ENCODE data around the gene PLEKHG3. TPM values are rescaled to one million over a fixed set of nuclear protein-coding genes. Genes with fewer than 3 reads are reported as not detected.

The PLEKHG3 gene
- total and polyA plus RNA-seq, 4 donors = 8.4 to 21.3 (median 14.6) TPM

DNA sequence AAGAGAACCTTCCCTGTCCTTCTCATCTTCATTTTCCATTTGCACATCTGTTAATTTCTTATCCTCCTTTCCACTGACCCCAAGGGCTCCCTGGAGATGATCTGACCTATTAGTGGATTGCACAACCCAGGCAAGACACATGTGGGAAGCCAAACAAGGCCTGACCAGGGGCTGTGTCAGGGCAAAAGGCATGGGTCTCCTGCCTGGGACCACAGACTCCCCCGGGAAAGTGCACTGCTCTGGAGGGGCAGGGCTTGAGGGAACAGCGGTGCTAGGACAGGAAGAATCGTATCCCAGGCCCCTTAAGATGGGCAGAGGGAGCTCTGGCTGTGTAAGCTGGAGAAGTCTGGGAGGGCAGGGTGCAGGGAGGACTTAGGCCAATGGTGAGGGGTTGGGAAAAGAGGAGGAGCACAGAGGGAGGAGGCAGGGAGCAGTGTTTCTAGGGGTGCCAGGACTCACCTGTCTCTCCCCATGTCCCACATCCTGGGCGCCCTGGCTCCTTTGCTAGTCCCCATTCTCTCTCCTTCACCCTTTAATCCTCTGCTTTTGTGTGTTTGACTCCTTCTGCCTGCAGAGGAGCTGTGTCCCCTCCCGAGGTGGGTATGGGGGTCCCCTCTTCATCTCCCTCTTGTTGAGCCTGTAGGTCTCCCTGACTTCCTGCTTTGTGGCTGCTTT lies 25.3 kb downstream of the PLEKHG3 start:
- TF ChIP-seq, protein P1, sequence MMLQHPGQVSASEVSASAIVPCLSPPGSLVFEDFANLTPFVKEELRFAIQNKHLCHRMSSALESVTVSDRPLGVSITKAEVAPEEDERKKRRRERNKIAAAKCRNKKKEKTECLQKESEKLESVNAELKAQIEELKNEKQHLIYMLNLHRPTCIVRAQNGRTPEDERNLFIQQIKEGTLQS (IDR thresholded peaks at IDR 0.05) = no peak
- TF ChIP-seq, protein P2, sequence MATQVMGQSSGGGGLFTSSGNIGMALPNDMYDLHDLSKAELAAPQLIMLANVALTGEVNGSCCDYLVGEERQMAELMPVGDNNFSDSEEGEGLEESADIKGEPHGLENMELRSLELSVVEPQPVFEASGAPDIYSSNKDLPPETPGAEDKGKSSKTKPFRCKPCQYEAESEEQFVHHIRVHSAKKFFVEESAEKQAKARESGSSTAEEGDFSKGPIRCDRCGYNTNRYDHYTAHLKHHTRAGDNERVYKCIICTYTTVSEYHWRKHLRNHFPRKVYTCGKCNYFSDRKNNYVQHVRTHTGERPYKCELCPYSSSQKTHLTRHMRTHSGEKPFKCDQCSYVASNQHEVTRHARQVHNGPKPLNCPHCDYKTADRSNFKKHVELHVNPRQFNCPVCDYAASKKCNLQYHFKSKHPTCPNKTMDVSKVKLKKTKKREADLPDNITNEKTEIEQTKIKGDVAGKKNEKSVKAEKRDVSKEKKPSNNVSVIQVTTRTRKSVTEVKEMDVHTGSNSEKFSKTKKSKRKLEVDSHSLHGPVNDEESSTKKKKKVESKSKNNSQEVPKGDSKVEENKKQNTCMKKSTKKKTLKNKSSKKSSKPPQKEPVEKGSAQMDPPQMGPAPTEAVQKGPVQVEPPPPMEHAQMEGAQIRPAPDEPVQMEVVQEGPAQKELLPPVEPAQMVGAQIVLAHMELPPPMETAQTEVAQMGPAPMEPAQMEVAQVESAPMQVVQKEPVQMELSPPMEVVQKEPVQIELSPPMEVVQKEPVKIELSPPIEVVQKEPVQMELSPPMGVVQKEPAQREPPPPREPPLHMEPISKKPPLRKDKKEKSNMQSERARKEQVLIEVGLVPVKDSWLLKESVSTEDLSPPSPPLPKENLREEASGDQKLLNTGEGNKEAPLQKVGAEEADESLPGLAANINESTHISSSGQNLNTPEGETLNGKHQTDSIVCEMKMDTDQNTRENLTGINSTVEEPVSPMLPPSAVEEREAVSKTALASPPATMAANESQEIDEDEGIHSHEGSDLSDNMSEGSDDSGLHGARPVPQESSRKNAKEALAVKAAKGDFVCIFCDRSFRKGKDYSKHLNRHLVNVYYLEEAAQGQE (IDR thresholded peaks at IDR 0.05) = no peak
- TF ChIP-seq GABPA (IDR thresholded peaks at IDR 0.05 in 1 of 2, conservative IDR thresholded peaks at IDR 0.05 in 1 of 2) (no peak), RXRA (IDR thresholded peaks at IDR 0.05) (no peak), FOXA2 (IDR thresholded peaks at IDR 0.05) (no peak), JUND (IDR thresholded peaks at IDR 0.05) (no peak), YY1 (IDR thresholded peaks at IDR 0.05) (no peak), EGR1 (IDR thresholded peaks at IDR 0.05; ENCODE audit: low read depth in 2 of 2) (no peak), HNF4G (IDR thresholded peaks at IDR 0.05) (no peak), HNF4A (conservative IDR thresholded peaks at IDR 0.05) (no peak), NR2F2 (IDR thresholded peaks at IDR 0.05) (no peak), RAD21 (IDR thresholded peaks at IDR 0.05) (no peak), SP1 (IDR thresholded peaks at IDR 0.05) (no peak), FOXA1 (IDR thresholded peaks at IDR 0.05) (no peak)
- TF ChIP-seq, protein P3, sequence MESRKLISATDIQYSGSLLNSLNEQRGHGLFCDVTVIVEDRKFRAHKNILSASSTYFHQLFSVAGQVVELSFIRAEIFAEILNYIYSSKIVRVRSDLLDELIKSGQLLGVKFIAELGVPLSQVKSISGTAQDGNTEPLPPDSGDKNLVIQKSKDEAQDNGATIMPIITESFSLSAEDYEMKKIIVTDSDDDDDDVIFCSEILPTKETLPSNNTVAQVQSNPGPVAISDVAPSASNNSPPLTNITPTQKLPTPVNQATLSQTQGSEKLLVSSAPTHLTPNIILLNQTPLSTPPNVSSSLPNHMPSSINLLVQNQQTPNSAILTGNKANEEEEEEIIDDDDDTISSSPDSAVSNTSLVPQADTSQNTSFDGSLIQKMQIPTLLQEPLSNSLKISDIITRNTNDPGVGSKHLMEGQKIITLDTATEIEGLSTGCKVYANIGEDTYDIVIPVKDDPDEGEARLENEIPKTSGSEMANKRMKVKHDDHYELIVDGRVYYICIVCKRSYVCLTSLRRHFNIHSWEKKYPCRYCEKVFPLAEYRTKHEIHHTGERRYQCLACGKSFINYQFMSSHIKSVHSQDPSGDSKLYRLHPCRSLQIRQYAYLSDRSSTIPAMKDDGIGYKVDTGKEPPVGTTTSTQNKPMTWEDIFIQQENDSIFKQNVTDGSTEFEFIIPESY (IDR thresholded peaks at IDR 0.05) = no peak
- TF ChIP-seq, protein P4, sequence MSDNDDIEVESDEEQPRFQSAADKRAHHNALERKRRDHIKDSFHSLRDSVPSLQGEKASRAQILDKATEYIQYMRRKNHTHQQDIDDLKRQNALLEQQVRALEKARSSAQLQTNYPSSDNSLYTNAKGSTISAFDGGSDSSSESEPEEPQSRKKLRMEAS (IDR thresholded peaks at IDR 0.05) = no peak
- TF ChIP-seq, protein P5, sequence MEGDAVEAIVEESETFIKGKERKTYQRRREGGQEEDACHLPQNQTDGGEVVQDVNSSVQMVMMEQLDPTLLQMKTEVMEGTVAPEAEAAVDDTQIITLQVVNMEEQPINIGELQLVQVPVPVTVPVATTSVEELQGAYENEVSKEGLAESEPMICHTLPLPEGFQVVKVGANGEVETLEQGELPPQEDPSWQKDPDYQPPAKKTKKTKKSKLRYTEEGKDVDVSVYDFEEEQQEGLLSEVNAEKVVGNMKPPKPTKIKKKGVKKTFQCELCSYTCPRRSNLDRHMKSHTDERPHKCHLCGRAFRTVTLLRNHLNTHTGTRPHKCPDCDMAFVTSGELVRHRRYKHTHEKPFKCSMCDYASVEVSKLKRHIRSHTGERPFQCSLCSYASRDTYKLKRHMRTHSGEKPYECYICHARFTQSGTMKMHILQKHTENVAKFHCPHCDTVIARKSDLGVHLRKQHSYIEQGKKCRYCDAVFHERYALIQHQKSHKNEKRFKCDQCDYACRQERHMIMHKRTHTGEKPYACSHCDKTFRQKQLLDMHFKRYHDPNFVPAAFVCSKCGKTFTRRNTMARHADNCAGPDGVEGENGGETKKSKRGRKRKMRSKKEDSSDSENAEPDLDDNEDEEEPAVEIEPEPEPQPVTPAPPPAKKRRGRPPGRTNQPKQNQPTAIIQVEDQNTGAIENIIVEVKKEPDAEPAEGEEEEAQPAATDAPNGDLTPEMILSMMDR (IDR thresholded peaks at IDR 0.05; ENCODE audit: low read depth, low read length, missing input control) = no peak
- H3K4me1 ChIP-seq (ENCODE audit: control insufficient read depth in 4 of 4, insufficient read depth in 4 of 4, low read length in 3 of 4) = peaks cover 0 to 9% (median 4%) of the 10 kb centered on the region in 4 donors
- H3K27ac ChIP-seq (ENCODE audit: low read depth in 1 of 2, low read length in 2 of 2) = no peak overlapping the region
- WGBS = 74% methylated on average over 5 of the region's 5 CpGs
- H3K4me3 ChIP-seq (ENCODE audit: low read depth in 1 of 3, low read length in 3 of 3) = no peak overlapping the region
- H3K27me3 ChIP-seq (ENCODE audit: control insufficient read depth in 4 of 4, insufficient read depth in 4 of 4, low read length in 3 of 4) = no peaks in the 10 kb centered on the region
- H3K9me3 ChIP-seq (ENCODE audit: control insufficient read depth in 4 of 4, low read length in 3 of 4) = no peaks in the 10 kb centered on the region
- no peak overlapping the region for H3K9ac ChIP-seq (ENCODE audit: low read depth in 1 of 2, low read length in 2 of 2)
- no peak for DNase-seq (ENCODE audit: low spot score)
- H3K36me3 ChIP-seq (ENCODE audit: control insufficient read depth in 4 of 4, insufficient read depth in 3 of 4, low read depth in 1 of 4, low read length in 3 of 4) = peaks cover 12 to 52% (median 34%) of the 10 kb centered on the region in 4 donors

Measured in liver (tissue), 9 donors.